ENCODE measurements around the gene RAPGEF5.

The RAPGEF5 gene

GRCh38 chr7:22205631-22206030 is 151.3 kb downstream of the RAPGEF5 start:
- DNase-seq (ENCODE audit: low read depth): no peak
- no peak for TF ChIP-seq CTCF (IDR thresholded peaks at IDR 0.05; ENCODE audit: low read depth, low read length, missing control alignments)
- H3K4me3 ChIP-seq (ENCODE audit: low read depth, low read length): no peak overlapping the region

GRCh38 chr7:22204312-22204711 is 152.6 kb downstream of the RAPGEF5 start:
- H3K4me3 ChIP-seq (ENCODE audit: low read depth, low read length): no peak overlapping the region

GRCh38 chr7:22202141-22202540 is 154.8 kb downstream of the RAPGEF5 start:
- DNase-seq (ENCODE audit: low read depth): no peak
- no peak for TF ChIP-seq CTCF (IDR thresholded peaks at IDR 0.05; ENCODE audit: low read depth, low read length, missing control alignments)
- no peak overlapping the region for H3K4me3 ChIP-seq (ENCODE audit: low read depth, low read length)

More at GRCh38 chr7:22204312-22204711, 152.6 kb downstream of the RAPGEF5 start:
- no peak for DNase-seq (ENCODE audit: low read depth)
- no peak for TF ChIP-seq CTCF (IDR thresholded peaks at IDR 0.05; ENCODE audit: low read depth, low read length, missing control alignments)

- DNase-seq (ENCODE audit: low read depth): no peak
- no peak overlapping the region for H3K4me3 ChIP-seq (ENCODE audit: low read depth, low read length)
- TF ChIP-seq CTCF (IDR thresholded peaks at IDR 0.05; ENCODE audit: low read depth, low read length, missing control alignments): no peak
These were observed 155.6 kb downstream of the RAPGEF5 start for GRCh38 chr7:22201186-22201880.

GRCh38 chr7:22200777-22201176 is 156.2 kb downstream of the RAPGEF5 start:
- DNase-seq (ENCODE audit: low read depth): no peak
- H3K4me3 ChIP-seq (ENCODE audit: low read depth, low read length): no peak overlapping the region
- TF ChIP-seq CTCF (IDR thresholded peaks at IDR 0.05; ENCODE audit: low read depth, low read length, missing control alignments): no peak

- TF ChIP-seq CTCF (IDR thresholded peaks at IDR 0.05; ENCODE audit: low read depth, low read length, missing control alignments): no peak
- no peak overlapping the region for H3K4me3 ChIP-seq (ENCODE audit: low read depth, low read length)
- no peak for DNase-seq (ENCODE audit: low read depth)
These were observed 156.7 kb downstream of the RAPGEF5 start for GRCh38 chr7:22200238-22200637.

- H3K4me3 ChIP-seq (ENCODE audit: low read depth, low read length): no peak overlapping the region
- TF ChIP-seq CTCF (IDR thresholded peaks at IDR 0.05; ENCODE audit: low read depth, low read length, missing control alignments): no peak
- no peak for DNase-seq (ENCODE audit: low read depth)
These were observed 159.6 kb downstream of the RAPGEF5 start for GRCh38 chr7:22197376-22197775.
